HUES64 (cell line): ENCODE results near the gene RNF169.
"Not testable (repeated sequence)": the region's sequence is repeated elsewhere in the genome, so short reads cannot be mapped to it uniquely, and the experiment has no call there.

Source experiments
- H3K27ac ChIP-seq: 2 replicates; pipeline ENCODE4 v1.7.0; 2013; ENCODE audit warnings: low read depth, low read length, inconsistent platforms
- H3K27me3 ChIP-seq: 2 replicates; pipeline ENCODE4 v1.6.1; 2013; ENCODE audit warnings: mild to moderate bottlenecking, low read length; ENCODE audit not compliant: insufficient read depth
- H3K36me3 ChIP-seq: 2 replicates; pipeline ENCODE4 v1.6.1; 2013; ENCODE audit warnings: mild to moderate bottlenecking, low read length; ENCODE audit not compliant: insufficient read depth
- H3K4me1 ChIP-seq: 2 replicates; pipeline ENCODE4 v1.6.1; 2013; ENCODE audit warnings: mild to moderate bottlenecking, low read length, moderate library complexity; ENCODE audit not compliant: insufficient read depth
- H3K4me3 ChIP-seq: 2 replicates; pipeline ENCODE4 v1.5.1; 2013; ENCODE audit warnings: mild to moderate bottlenecking, low read length, moderate library complexity
- H3K9ac ChIP-seq: 2 replicates; pipeline ENCODE4 v1.6.1; 2013; ENCODE audit warnings: mild to moderate bottlenecking, low read depth, low read length
- H3K9me3 ChIP-seq: 2 replicates; pipeline ENCODE4 v1.6.1; 2013; ENCODE audit warnings: low read depth, low read length; ENCODE audit not compliant: insufficient read depth
- WGBS: fragments of 150-250, 120-280 bp; methylation state at CpG from one replicate; pipeline ENCODE4 v1.1.7; 2013; ENCODE audit warnings: missing lambda C conversion rate; 5-methylcytosine and 5-hydroxymethylcytosine counted together

RNF169 gene

DNA sequence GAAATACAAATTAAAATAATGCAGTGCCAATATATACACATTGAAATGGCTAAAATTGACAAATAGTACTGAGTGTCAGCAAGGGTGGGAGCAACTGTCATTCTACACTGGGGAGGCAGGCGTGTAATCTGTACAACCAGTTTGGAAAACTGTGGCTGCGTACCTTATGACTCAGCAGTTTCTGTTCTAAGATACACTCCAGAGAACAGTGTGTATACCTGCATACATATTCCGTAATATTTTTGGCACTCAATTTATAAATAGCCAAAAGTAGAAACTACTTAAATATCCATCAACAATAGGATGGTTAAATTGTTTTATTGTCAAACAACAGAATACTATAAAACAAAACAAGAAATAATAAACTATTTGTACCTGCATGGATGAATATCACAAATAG, 57.6 kb downstream of the RNF169 start:
- H3K36me3 ChIP-seq: 0 out of 2 replicates have a peak, but pooled peaks cover 5% of the 10 kb centered on the region
- no peak overlapping the region for H3K27ac ChIP-seq
- H3K9me3 ChIP-seq: no peaks in the 10 kb centered on the region
- H3K27me3 ChIP-seq: no peaks in the 10 kb centered on the region
- H3K9ac ChIP-seq: no peak overlapping the region
- no peak overlapping the region for H3K4me3 ChIP-seq
- H3K4me1 ChIP-seq: no peaks in the 10 kb centered on the region
- WGBS: 94% methylated on average over 3 of the region's 3 CpGs

DNA sequence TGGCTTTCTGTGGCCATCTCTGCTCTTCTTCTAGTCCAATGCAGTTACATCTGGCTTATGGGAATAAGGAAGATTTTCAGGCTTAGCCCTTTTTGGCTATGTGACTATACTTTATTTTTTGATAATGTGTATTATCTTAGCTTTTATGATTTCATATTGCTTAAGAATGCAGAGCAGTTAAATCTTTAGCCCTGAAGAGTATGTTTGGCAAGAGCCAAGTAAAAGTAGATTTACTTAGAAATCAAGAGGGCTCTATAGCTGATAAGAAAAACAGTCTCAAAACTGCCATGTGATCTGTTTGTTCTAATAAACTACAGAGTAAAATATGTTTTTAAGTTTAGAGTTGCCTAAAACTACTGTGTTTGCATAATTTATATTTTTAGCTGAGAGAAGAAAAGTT, 61.2 kb downstream of the RNF169 start:
- Histone ChIP-seq H3K27me3 (no peaks in the 10 kb centered on the region), H3K36me3 (0 out of 2 replicates have a peak, but pooled peaks cover 10% of the 10 kb centered on the region), H3K4me1 (no peaks in the 10 kb centered on the region)

DNA sequence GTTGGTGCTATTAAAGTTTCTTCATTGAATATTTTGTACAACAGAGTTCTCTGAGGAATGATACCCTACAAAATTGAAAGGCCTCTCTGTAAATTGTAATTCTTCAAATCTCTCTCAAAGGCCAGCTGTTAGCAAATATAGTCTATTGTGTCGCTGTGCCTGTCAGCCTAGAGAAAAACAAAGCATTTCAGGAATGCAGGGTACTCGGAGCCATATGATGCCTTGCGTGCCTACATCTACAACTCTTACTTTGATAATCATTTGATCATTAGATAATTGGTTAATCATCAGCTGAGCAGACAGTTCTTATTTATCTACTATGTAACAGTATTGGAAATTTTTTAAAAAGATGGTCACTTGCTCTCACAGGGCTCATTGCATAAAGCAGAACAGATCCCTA, 67.3 kb downstream of the RNF169 start:
- H3K36me3 ChIP-seq: peaks cover 21% of the 10 kb centered on the region
- H3K4me3 ChIP-seq: no peak overlapping the region
- H3K9me3 ChIP-seq: no peaks in the 10 kb centered on the region
- no peak overlapping the region for H3K27ac ChIP-seq
- no peak overlapping the region for H3K9ac ChIP-seq
- H3K27me3 ChIP-seq: no peaks in the 10 kb centered on the region
- no peaks in the 10 kb centered on the region for H3K4me1 ChIP-seq
- WGBS: 94% methylated on average over 2 of the region's 3 CpGs

More for the DNA sequence above, 61.2 kb downstream of the RNF169 start:
- Histone ChIP-seq H3K4me3 (no peak overlapping the region), H3K9ac (no peak overlapping the region), H3K27ac (no peak overlapping the region), H3K9me3 (no peaks in the 10 kb centered on the region)

DNA sequence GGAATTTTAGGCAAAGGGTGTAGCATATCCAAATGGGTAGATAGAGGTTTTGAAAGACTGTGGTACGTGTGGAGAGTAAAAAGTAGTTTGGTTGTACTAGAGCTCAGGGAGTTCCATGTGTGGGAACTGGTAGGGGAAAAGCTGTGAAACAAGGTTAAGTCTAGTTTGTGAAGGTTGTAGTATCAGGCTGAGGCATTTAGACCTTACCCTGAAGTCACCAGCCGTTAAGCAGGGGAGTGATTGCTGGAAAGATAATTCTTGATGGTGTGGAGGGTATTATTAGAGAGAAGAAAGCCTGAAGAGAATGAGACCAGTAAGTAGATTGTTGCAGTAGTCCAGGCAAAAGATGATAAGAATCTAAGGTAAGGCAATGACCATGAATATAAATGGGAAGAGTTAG, 68.0 kb downstream of the RNF169 start:
- Histone ChIP-seq H3K9ac (no peak overlapping the region), H3K36me3 (peaks cover 24% of the 10 kb centered on the region)
- 84% methylated on average over 2 of the region's 2 CpGs for WGBS

DNA sequence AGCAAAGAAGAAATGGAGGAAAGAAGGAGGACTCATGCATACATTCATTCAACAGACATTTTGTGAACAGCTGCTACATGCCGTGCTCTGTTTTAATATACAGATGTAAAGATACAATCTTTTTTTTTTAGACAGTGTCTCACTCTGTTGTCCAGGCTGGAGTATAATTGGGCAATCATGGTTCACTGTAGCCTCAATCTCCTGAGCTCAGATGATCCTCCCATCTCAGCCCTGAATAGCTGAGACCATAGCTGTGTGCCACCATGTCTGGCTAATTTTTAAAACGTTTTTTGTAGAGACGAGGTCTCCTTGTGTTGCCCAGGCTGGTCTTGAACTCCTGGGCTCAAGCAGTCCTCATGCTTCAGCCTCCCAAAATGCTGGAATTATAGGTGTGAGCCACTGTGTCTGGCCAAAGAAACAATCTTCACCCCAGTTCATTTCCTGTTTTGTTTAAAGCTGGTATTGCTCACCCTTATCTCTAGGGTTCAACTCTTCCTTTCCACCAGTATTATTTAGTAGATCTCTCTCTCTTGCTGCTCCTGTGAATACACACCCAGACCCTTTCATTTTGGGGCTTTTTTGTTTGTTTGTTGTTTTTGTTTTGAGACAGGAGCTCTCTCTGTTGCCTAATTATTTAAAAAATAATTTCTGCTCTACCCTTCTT, 69.8 kb downstream of the RNF169 start:
- H3K4me1 ChIP-seq: no peaks in the 10 kb centered on the region
- WGBS: 79% methylated on average over 3 of the region's 3 CpGs
- H3K27ac ChIP-seq: no peak overlapping the region

More for the DNA sequence above, 68.0 kb downstream of the RNF169 start:
- Histone ChIP-seq H3K4me1 (no peaks in the 10 kb centered on the region), H3K27ac (no peak overlapping the region), H3K4me3 (no peak overlapping the region), H3K27me3 (no peaks in the 10 kb centered on the region), H3K9me3 (no peaks in the 10 kb centered on the region)

DNA sequence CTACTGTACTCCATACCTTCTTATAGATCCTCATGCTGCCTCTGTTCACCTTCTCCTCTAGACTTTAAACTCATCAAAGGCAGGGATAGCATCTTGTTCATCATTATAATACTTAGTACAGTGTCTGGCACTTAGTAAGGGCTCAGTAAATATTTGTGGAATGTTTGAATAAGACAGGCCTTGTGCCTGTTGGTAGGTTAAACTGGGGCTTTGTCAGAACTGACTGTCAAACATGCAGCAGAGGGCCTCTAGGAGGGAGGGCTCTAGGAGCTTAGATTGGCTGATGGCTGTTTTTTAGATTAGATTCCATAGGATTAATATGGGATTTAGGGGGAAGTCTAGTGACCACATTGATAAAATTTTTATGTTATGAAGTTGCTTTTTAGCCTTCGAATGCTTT, 70.8 kb downstream of the RNF169 start:
- Histone ChIP-seq H3K9me3 (peaks cover 14% of the 10 kb centered on the region), H3K4me1 (no peaks in the 10 kb centered on the region), H3K36me3 (peaks cover 38% of the 10 kb centered on the region), H3K27ac (no peak overlapping the region), H3K9ac (no peak overlapping the region), H3K27me3 (no peaks in the 10 kb centered on the region), H3K4me3 (no peak overlapping the region)
- WGBS: 86% methylated on average over 1 of the region's 1 CpG

More for the DNA sequence above, 69.8 kb downstream of the RNF169 start:
- peaks cover 33% of the 10 kb centered on the region for H3K36me3 ChIP-seq
- no peak overlapping the region for H3K4me3 ChIP-seq
- no peak overlapping the region for H3K9ac ChIP-seq
- peaks cover 4% of the 10 kb centered on the region; the same call in 1 of the 2 replicates for H3K9me3 ChIP-seq
- no peaks in the 10 kb centered on the region for H3K27me3 ChIP-seq

DNA sequence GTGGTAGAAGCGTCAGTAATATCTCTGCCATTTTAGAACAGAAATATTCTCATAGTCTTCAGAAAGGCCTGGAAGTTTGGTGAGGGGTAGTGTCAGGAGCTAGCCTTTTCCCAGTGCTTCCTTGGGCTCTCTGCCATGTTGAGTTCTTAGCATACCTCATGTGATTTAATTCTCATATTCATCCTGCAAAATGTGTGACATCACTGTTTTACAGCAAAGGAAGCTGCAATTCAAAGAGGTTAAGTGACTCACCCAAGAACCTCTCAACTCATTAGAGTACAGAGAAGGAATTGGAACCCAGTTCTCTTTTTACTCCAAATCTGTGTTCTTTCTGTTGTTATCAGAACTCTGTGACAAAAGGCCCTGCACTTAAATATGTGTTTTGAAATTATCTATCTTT, 72.1 kb downstream of the RNF169 start:
- peaks cover 26% of the 10 kb centered on the region for H3K9me3 ChIP-seq
- 89% methylated on average over 1 of the region's 1 CpG for WGBS
- H3K27ac ChIP-seq: no peak overlapping the region
- H3K27me3 ChIP-seq: no peaks in the 10 kb centered on the region
- H3K4me3 ChIP-seq: no peak overlapping the region
- no peak overlapping the region for H3K9ac ChIP-seq
- H3K36me3 ChIP-seq: peaks cover 52% of the 10 kb centered on the region
- H3K4me1 ChIP-seq: no peaks in the 10 kb centered on the region

DNA sequence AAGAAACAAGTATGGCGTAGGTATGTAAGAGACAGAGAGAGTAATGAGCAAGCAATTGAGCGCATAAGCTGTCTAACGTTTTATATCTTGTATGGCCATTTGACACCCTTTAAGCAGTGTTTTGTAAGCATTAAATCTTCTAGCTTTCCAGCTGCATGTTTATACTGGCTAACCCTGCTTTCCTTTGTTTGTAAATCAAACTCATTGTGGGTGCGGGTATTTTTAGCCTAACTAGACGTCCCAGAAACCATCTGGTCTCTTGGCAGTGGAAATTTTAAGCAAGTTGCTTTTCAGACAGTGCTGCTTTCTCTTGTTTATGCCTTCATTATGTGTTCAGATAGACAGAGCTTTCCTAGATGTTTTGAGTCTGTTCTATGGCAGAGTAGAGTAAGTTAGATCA, 73.5 kb downstream of the RNF169 start:
- H3K4me3 ChIP-seq: no peak overlapping the region
- peaks cover 41% of the 10 kb centered on the region for H3K9me3 ChIP-seq
- no peaks in the 10 kb centered on the region for H3K4me1 ChIP-seq
- H3K36me3 ChIP-seq: peaks cover 64% of the 10 kb centered on the region
- no peaks in the 10 kb centered on the region for H3K27me3 ChIP-seq
- H3K9ac ChIP-seq: no peak overlapping the region
- no peak overlapping the region for H3K27ac ChIP-seq
- 96% methylated on average over 5 of the region's 5 CpGs for WGBS

DNA sequence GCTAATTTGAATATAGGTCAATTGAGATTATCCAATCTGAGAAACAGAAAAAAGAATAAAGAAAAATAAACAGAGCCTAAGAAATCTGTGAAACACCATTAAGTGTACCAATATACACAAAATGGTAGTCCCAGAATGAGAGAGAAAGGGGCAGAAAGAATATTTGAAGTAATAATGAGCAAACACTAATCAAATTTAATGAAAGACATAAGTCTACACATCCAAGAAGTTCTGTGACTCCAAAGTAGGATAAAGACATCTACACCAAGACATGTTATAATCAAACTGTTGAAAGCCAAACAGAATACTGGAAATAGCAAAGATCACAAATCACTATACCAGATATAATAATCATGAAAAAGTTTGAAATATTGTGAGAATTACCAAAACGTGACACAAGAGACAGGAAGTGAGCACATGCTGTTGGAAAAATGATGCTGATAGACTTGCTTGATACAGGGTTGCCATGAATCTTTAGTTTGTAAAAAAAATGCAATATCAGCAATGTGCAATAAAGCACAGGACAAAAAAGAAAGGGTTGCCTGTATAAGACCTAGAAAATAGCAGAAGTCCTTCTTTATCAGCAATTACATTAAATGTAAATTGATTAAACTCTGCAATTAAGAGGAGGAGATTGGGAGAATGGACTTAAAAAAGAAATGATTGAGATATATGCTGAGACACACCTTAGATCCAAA, 75.8 kb downstream of the RNF169 start:
- no peaks in the 10 kb centered on the region for H3K27me3 ChIP-seq
- H3K4me3 ChIP-seq: no peak overlapping the region
- H3K36me3 ChIP-seq: peaks cover 61% of the 10 kb centered on the region
- WGBS: 98% methylated on average over 1 of the region's 1 CpG
- H3K9me3 ChIP-seq: peaks cover 47% of the 10 kb centered on the region
- no peak overlapping the region for H3K9ac ChIP-seq
- H3K27ac ChIP-seq: no peak overlapping the region
- H3K4me1 ChIP-seq: no peaks in the 10 kb centered on the region

DNA sequence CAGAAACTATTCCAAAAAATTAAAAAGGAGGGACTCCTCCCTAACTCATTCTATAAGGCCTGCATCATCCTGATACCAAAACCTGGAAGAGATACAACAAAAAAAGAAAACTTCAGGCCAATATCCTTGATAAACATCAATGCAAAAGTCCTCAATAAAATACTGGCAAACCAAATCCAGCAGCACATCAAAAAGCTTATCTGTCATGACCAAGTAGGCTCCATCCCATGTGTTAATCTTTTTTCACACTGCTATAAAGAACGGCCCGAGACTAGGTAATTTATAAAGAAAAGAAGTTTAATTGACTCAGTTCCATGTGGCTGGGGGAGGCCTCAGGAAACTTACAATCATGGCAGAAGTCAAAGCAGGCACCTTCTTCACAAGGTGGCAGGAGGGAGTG, 76.9 kb downstream of the RNF169 start:
- H3K27ac ChIP-seq, H3K27me3 ChIP-seq, H3K9ac ChIP-seq, H3K4me3 ChIP-seq, H3K4me1 ChIP-seq: not testable (repeated sequence)
- H3K9me3 ChIP-seq: peaks cover 47% of the 10 kb centered on the region
- WGBS: 95% methylated on average over 2 of the region's 2 CpGs
- peaks cover 55% of the 10 kb centered on the region for H3K36me3 ChIP-seq

DNA sequence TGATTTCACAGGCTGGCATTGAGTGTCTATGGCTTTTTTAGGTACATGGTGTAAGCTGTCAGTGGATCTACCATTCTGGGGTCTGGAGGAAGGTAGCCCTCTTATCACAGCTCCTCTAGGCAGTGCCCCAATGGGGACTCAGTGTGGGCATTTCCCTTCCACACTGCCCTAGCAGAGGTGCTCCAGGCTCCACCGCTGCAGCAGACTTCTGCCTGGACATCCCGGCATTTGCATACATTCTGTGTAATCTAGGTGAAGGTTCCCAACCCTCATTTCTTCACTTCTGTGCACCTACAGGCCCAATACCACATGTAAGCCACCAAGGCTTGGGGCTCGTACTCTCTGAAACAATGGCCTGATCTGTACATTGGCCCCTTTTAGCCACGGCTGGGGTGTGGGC, 78.3 kb downstream of the RNF169 start:
- Histone ChIP-seq H3K4me3 (no peak overlapping the region), H3K4me1 (no peaks in the 10 kb centered on the region), H3K27ac (no peak overlapping the region), H3K9me3 (peaks cover 47% of the 10 kb centered on the region), H3K9ac (no peak overlapping the region), H3K36me3 (peaks cover 49% of the 10 kb centered on the region), H3K27me3 (no peaks in the 10 kb centered on the region)
- WGBS: 97% methylated on average over 4 of the region's 4 CpGs
